Activated CD8-positive, alpha-beta memory T cell treated with anti-CD3 and anti-CD28 coated beads for 36 hours (primary cell): ENCODE measurements around the gene COIL. TPM values are rescaled to one million over a fixed set of nuclear protein-coding genes. Genes with fewer than 3 reads are reported as not detected.

Experiments
- CTCF ChIA-PET: fragments of 350-600 bp; sonication (Branson Sonifier 250); formaldehyde crosslinking; loops from one replicate; lab custom pipeline; 2021; ENCODE audit warnings: antibody characterized with exemption; lab: Charles Lee
- POLR2A ChIA-PET: fragments of 350-600 bp; sonication (Branson Sonifier 250); formaldehyde crosslinking; loops from one replicate; lab custom pipeline; 2021; ENCODE audit warnings: antibody characterized with exemption; lab: Charles Lee
- total RNA-seq, 2 experiments: library from RNA; stranded (reverse); gene quantifications; one replicate each; pipeline ENCODE4 v1.2.3, GENCODE V29; 2021

COIL gene
- 10 to 100 TPM; 21.5 to 22.5 TPM for total RNA-seq

- POLR2A ChIA-PET: interaction anchor here (0.7 kb wide), 1 partner anchor 47 kb away, joined by 3 read pairs; the partner anchor contains the start of gene TRIM25
- CTCF ChIA-PET: interaction anchor here (0.6 to 0.8 kb wide), 2 partner anchors 142 to 643 kb away, joined by 3 read pairs; no protein-coding TSS in a partner anchor
Observed at GRCh38 chr17:56960596-56961538, at the start of gene COIL. COIL (minus strand) TSS chr17:56961050; CDS start chr17:56961019, 31 bp downstream.

GRCh38 chr17:57010487-57010886 lies 49.6 kb upstream of the COIL start:
- CTCF ChIA-PET: interaction anchor here (0.5 to 1.6 kb wide), 4 partner anchors 28 to 623 kb away, joined by 3 to 4 read pairs (median 3); no protein-coding TSS in a partner anchor
- POLR2A ChIA-PET: no interaction called here

GRCh38 chr17:57009737-57010445 lies 49.0 kb upstream of the COIL start:
- POLR2A ChIA-PET: no interaction called here
- CTCF ChIA-PET: interaction anchor here (0.5 to 1.6 kb wide), 2 partner anchors 28 to 444 kb away, joined by 3 to 4 read pairs; no protein-coding TSS in a partner anchor

- CTCF ChIA-PET: no interaction called here
- POLR2A ChIA-PET: no interaction called here
Observed at GRCh38 chr17:57008958-57009357, 48.1 kb upstream of the COIL start.

- CTCF ChIA-PET: no interaction called here
- POLR2A ChIA-PET: no interaction called here
Observed at GRCh38 chr17:57006040-57006439, 45.2 kb upstream of the COIL start.

- POLR2A ChIA-PET: no interaction called here
- CTCF ChIA-PET: no interaction called here
Observed at GRCh38 chr17:57004944-57005579, 44.2 kb upstream of the COIL start.

- CTCF ChIA-PET: interaction anchor here (0.6 kb wide), 1 partner anchor 809 kb away, joined by 3 read pairs; no protein-coding TSS in a partner anchor
- POLR2A ChIA-PET: interaction anchor here (0.7 kb wide), 1 partner anchor 15 kb away, joined by 3 read pairs; no protein-coding TSS in a partner anchor
Observed at GRCh38 chr17:57002904-57003303, 42.1 kb upstream of the COIL start.

- ChIA-PET CTCF (no interaction called here), POLR2A (no interaction called here)
Observed at GRCh38 chr17:57001541-57001940, 40.7 kb upstream of the COIL start.

- ChIA-PET CTCF (interaction anchor here (0.5 kb wide), 1 partner anchor 16 kb away, joined by 3 read pairs; no protein-coding TSS in a partner anchor), POLR2A (no interaction called here)
Observed at GRCh38 chr17:56997313-56997712, 36.5 kb upstream of the COIL start.

- POLR2A ChIA-PET: no interaction called here
- CTCF ChIA-PET: no interaction called here
Observed at GRCh38 chr17:56995766-56996165, 34.9 kb upstream of the COIL start.

- POLR2A ChIA-PET: no interaction called here
- CTCF ChIA-PET: no interaction called here
Observed at GRCh38 chr17:56994009-56994792, 33.4 kb upstream of the COIL start.

- ChIA-PET POLR2A (no interaction called here), CTCF (interaction anchor here (1.1 kb wide), 1 partner anchor 11 kb away, joined by 3 read pairs; no protein-coding TSS in a partner anchor)
Observed at GRCh38 chr17:56992364-56992763, 31.5 kb upstream of the COIL start.

- CTCF ChIA-PET: no interaction called here
- POLR2A ChIA-PET: no interaction called here
Observed at GRCh38 chr17:56988901-56989572, 28.2 kb upstream of the COIL start.

GRCh38 chr17:56987283-56987834 lies 26.5 kb upstream of the COIL start:
- ChIA-PET POLR2A (interaction anchor here (0.7 kb wide), 1 partner anchor 97 kb away, joined by 4 read pairs; no protein-coding TSS in a partner anchor), CTCF (interaction anchor here (0.6 to 0.7 kb wide), 2 partner anchors 62 to 655 kb away, joined by 3 to 5 read pairs; no protein-coding TSS in a partner anchor)

GRCh38 chr17:56985371-56986162 lies 24.7 kb upstream of the COIL start:
- CTCF ChIA-PET: no interaction called here
- POLR2A ChIA-PET: no interaction called here

GRCh38 chr17:56983366-56983765 lies 22.5 kb upstream of the COIL start:
- ChIA-PET POLR2A (no interaction called here), CTCF (no interaction called here)

GRCh38 chr17:56982312-56982711 lies 21.5 kb upstream of the COIL start:
- ChIA-PET POLR2A (no interaction called here), CTCF (interaction anchor here (1.6 kb wide), 1 partner anchor 28 kb away, joined by 4 read pairs; no protein-coding TSS in a partner anchor)
